ENCODE results near the gene ALG12. TPM values are rescaled to one million over a fixed set of nuclear protein-coding genes. Genes with fewer than 3 reads are reported as not detected.

Gene ALG12
- total and polyA plus RNA-seq, 2 of the 4 experiments (the other 2 are of a cell fraction), result 7.2 to 10.9 TPM

DNA sequence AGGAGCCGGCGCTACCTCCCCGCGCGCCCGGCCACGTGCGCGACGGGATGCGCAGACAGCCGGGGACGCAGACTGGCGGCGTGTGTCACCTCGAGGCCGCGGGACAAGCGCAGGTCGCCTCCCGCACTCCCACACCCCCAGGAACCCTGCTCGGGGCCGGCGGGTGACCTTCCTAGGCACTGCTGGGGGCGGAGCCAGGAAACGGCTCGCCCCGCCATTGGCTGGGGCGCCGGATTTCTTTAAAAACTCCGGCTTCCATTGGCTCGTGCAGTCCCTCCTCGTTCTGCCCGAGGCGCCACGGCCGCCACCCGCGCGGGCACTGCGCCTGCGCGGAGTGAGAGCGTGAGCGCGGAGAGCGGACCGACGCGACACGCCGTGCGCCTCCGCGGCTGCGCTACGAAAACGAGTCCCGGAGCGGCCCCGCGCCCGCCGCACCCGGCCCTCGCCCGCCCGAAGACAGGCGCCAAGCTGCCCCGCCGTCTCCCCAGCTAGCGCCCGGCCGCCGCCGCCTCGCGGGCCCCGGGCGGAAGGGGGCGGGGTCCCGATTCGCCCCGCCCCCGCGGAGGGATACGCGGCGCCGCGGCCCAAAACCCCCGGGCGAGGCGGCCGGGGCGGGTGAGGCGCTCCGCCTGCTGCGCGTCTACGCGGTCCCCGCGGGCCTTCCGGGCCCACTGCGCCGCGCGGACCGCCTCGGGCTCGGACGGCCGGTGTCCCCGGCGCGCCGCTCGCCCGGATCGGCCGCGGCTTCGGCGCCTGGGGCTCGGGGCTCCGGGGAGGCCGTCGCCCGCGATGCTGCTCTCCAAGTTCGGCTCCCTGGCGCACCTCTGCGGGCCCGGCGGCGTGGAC is 42.1 kb upstream of the ALG12 start, which contains the start of gene PIM3:
TSS of gene PIM3 (plus strand) at position 614 of the 846 bp plus-strand sequence. CDS start at position 790, 176 bp downstream.
- Histone ChIP-seq H3K9me1 (ENCODE audit: insufficient read depth, low read length) (peaks cover 3% of the 10 kb centered on the region; the same call in 1 of the 2 replicates), H3K4me2 (ENCODE audit: low read depth, low read length) (peak within 1 kb of the TSS; percentile 84), H3K27me3 (ENCODE audit: control insufficient read depth, insufficient read depth, low read length) (no peaks in the 10 kb centered on the region), H2BK20ac (ENCODE audit: low read depth, low read length) (no peak within 1 kb of the TSS), H4K91ac (ENCODE audit: insufficient read depth, low read depth, low read length) (peak within 1 kb of the TSS; percentile 85), H3K23ac (ENCODE audit: low read depth, low read length) (peak within 1 kb of the TSS; percentile 89), H2AK9ac (replicated peaks; ENCODE audit: low read depth, low read length, poor library complexity) (peak within 1 kb of the TSS; percentile 99), H3K18ac (ENCODE audit: low read depth, low read length) (no peak within 1 kb of the TSS), H4K20me1 (ENCODE audit: insufficient read depth, low read length) (peaks cover 37% of the 10 kb centered on the region), H3K4ac (ENCODE audit: low read depth, low read length) (peak within 1 kb of the TSS; percentile 69), H4K5ac (ENCODE audit: low read depth, low read length) (peak within 1 kb of the TSS; percentile 35), H3K36me3 (ENCODE audit: control insufficient read depth, insufficient read depth, low read length) (peaks cover 30% of the 10 kb centered on the region), H4K8ac (ENCODE audit: low read depth in 2 of 2, low read length in 2 of 2) (peak within 1 kb of the TSS; percentile 83 to 92), H3K14ac (replicated peaks; ENCODE audit: low read depth, low read length) (peak within 1 kb of the TSS; percentile 87), H3K56ac (ENCODE audit: extremely low read depth, insufficient read depth, low read length) (peak within 1 kb of the TSS; percentile 17; the same call in 1 of the 2 replicates), H2BK15ac (ENCODE audit: low read depth, low read length) (peak within 1 kb of the TSS; percentile 47; the same call in 2 of the 3 replicates), H3K4me3 (ENCODE audit: insufficient read depth, low read depth, low read length) (peak within 1 kb of the TSS; percentile 58), H2AFZ (replicated peaks; ENCODE audit: low read length, poor library complexity) (peak within 1 kb of the TSS; percentile 97), H3K27ac (ENCODE audit: insufficient read depth, low read length) (peak within 1 kb of the TSS; percentile 71), H3K9me3 (ENCODE audit: control insufficient read depth, insufficient read depth, low read length) (no peaks in the 10 kb centered on the region), H2BK120ac (ENCODE audit: low read depth, low read length) (peak within 1 kb of the TSS; percentile 77), H2AK5ac (ENCODE audit: low read depth, low read length) (peak within 1 kb of the TSS; percentile 95), H3K9ac (ENCODE audit: low read depth, low read length) (peak within 1 kb of the TSS; percentile 68), H3K79me1 (ENCODE audit: low read depth in 1 of 2, low read length in 2 of 2) (peaks cover 16 to 36% of the 10 kb centered on the region in 2 experiments), H3K4me1 (ENCODE audit: control insufficient read depth, insufficient read depth, low read length) (peaks cover 21% of the 10 kb centered on the region), H2BK5ac (ENCODE audit: low read depth, low read length, poor library complexity, severe bottlenecking) (peak within 1 kb of the TSS; percentile 93)
- CTCF ChIA-PET, result no interaction called here
- BruUV-seq (replicated peaks), result no TSS peak
- peak; percentile 87 for ATAC-seq (ENCODE audit: low read depth)
- peak; percentile 95 for DNase-seq
- in situ Hi-C loops (cut with MboI; ENCODE audit: low sequenced_read_pairs) (no loop called here), intact Hi-C loops (cut with micrococcal nuclease) (no loop called here), dilution Hi-C loops (cut with HindIII; ENCODE audit: low sequenced_read_pairs, unreplicated experiment) (no loop called here)
- 0% methylated on average over 62 of the region's 137 CpGs; no CpG with 5 or more reads in 1 of the 2 experiments for WGBS, 2 experiments (ENCODE audit: extremely low coverage in 2 of 2, insufficient read length in 1 of 2)
- POLR2A ChIA-PET (ENCODE audit: unreplicated experiment), result no interaction called here
- TF ChIP-seq MAFK (IDR thresholded peaks at IDR 0.05; ENCODE audit: low read depth, low read length) (no peak), MXI1 (IDR thresholded peaks at IDR 0.05; ENCODE audit: borderline replicate concordance, low read depth, low read length) (peak; percentile 53; the same call in 1 of the 2 replicates), RFX5 (IDR thresholded peaks at IDR 0.05; ENCODE audit: low read depth, low read length) (no peak), RAD21 (IDR thresholded peaks at IDR 0.05; ENCODE audit: low read length) (no peak), MAZ (IDR thresholded peaks at IDR 0.05; ENCODE audit: borderline replicate concordance, low read depth, low read length) (peak; percentile 99), CEBPB (IDR thresholded peaks at IDR 0.05; ENCODE audit: low read depth, low read length) (no peak), FOS (IDR thresholded peaks at IDR 0.05; ENCODE audit: low read depth, low read length) (no peak), BHLHE40 (IDR thresholded peaks at IDR 0.05; ENCODE audit: low read depth, low read length) (no peak), RCOR1 (IDR thresholded peaks at IDR 0.05; ENCODE audit: insufficient replicate concordance, low read length) (no peak), SMC3 (IDR thresholded peaks at IDR 0.05; ENCODE audit: low read depth, low read length) (no peak), NFE2L2 (IDR thresholded peaks at IDR 0.05; ENCODE audit: low read depth, low read length) (no peak)
- TF ChIP-seq, protein P1, sequence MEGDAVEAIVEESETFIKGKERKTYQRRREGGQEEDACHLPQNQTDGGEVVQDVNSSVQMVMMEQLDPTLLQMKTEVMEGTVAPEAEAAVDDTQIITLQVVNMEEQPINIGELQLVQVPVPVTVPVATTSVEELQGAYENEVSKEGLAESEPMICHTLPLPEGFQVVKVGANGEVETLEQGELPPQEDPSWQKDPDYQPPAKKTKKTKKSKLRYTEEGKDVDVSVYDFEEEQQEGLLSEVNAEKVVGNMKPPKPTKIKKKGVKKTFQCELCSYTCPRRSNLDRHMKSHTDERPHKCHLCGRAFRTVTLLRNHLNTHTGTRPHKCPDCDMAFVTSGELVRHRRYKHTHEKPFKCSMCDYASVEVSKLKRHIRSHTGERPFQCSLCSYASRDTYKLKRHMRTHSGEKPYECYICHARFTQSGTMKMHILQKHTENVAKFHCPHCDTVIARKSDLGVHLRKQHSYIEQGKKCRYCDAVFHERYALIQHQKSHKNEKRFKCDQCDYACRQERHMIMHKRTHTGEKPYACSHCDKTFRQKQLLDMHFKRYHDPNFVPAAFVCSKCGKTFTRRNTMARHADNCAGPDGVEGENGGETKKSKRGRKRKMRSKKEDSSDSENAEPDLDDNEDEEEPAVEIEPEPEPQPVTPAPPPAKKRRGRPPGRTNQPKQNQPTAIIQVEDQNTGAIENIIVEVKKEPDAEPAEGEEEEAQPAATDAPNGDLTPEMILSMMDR (conservative IDR thresholded peaks at IDR 0.05; ENCODE audit: low read depth, low read length), result no peak
- TF ChIP-seq, protein P2, sequence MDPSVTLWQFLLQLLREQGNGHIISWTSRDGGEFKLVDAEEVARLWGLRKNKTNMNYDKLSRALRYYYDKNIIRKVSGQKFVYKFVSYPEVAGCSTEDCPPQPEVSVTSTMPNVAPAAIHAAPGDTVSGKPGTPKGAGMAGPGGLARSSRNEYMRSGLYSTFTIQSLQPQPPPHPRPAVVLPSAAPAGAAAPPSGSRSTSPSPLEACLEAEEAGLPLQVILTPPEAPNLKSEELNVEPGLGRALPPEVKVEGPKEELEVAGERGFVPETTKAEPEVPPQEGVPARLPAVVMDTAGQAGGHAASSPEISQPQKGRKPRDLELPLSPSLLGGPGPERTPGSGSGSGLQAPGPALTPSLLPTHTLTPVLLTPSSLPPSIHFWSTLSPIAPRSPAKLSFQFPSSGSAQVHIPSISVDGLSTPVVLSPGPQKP (IDR thresholded peaks at IDR 0.05; ENCODE audit: borderline replicate concordance, low read depth, low read length), result no peak
- TF ChIP-seq, protein P3, sequence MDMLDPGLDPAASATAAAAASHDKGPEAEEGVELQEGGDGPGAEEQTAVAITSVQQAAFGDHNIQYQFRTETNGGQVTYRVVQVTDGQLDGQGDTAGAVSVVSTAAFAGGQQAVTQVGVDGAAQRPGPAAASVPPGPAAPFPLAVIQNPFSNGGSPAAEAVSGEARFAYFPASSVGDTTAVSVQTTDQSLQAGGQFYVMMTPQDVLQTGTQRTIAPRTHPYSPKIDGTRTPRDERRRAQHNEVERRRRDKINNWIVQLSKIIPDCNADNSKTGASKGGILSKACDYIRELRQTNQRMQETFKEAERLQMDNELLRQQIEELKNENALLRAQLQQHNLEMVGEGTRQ (IDR thresholded peaks at IDR 0.05; ENCODE audit: low read depth, low read length), result no peak

Data from IMR-90 (cell line).